ENCODE measurements around the gene ZNF367.
A peak's percentile ranks its signal among the peaks of the same experiment; 100 is the strongest.

ZNF367 gene

DNA sequence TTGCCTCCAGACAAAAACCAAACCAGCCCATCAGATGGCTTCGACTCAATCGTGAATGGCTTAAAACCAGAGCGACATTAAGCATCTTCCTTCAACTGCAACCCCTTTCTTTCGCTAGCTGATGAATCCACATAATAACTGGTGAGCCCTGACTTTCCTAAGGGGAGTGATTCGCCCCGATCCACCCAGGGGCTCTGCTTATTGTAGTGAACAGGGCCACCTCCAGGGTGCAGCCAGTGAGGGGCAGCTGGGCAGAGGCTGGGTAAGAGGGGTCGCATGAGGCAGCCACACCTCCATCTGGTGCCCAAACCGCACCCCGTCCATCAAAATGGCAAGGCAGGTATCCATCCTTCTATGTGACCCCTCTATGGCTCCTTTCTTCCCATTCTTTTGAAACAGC, 72.6 kb downstream of the ZNF367 start:
- Histone ChIP-seq H3K9me3 (replicated peaks; ENCODE audit: low read length) (no peaks in the 10 kb centered on the region), H3K27me3 (ENCODE audit: control insufficient read depth, insufficient read depth, low read length) (no peaks in the 10 kb centered on the region), H3K36me3 (ENCODE audit: insufficient read depth, low read length) (peaks cover 3% of the 10 kb centered on the region), H3K9ac (ENCODE audit: low read depth, low read length) (no peak overlapping the region), H3K4me3 (ENCODE audit: low read length) (no peak overlapping the region), H3K4me2 (ENCODE audit: low read length) (no peak overlapping the region), H3K4me1 (ENCODE audit: control insufficient read depth, insufficient read depth, low read length) (peaks cover 16% of the 10 kb centered on the region)

DNA sequence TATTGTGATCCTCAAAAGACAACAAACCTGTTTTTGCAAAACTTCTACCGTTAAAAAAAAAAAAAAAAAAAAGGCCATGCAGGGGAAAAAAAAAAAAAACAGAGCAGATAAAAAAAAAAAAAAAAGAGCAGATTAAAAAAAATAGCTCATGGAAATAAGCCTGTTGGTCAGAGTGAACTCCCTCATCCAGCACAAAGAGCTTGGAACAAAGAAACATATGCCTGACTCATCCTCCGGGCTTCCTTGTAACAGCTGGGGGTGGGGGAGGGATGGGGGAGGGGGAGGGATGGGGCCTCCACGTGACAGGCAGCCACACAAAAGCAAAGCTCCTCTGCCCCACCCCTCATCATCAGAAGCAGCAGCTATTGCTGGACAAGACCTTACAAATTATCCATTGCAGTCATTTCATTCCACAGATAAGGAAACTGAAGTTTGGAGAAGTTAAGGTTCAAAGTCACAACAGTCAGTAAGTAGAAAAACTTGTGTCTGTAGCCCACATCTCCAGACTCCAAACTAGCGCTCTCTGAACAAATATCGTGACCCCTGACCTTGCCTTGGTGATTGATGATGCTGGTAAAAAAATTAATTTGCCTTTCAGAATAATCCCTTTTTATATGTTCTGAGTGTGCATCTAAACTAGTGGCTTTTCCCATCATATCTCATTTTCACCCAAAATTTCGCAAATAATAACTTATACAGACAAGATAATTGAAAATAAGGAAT, 73.6 kb downstream of the ZNF367 start:
- H3K4me1 ChIP-seq (ENCODE audit: control insufficient read depth, insufficient read depth, low read length) = peaks cover 23% of the 10 kb centered on the region
- H3K9me3 ChIP-seq (replicated peaks; ENCODE audit: low read length) = no peaks in the 10 kb centered on the region
- H3K4me3 ChIP-seq (ENCODE audit: low read length) = no peak overlapping the region
- H3K36me3 ChIP-seq (ENCODE audit: insufficient read depth, low read length) = peaks cover 3% of the 10 kb centered on the region
- H3K4me2 ChIP-seq (ENCODE audit: low read length) = peak overlapping the region; percentile 47
- no peaks in the 10 kb centered on the region for H3K27me3 ChIP-seq (ENCODE audit: control insufficient read depth, insufficient read depth, low read length)
- peak overlapping the region; percentile 8 for H3K9ac ChIP-seq (ENCODE audit: low read depth, low read length)

DNA sequence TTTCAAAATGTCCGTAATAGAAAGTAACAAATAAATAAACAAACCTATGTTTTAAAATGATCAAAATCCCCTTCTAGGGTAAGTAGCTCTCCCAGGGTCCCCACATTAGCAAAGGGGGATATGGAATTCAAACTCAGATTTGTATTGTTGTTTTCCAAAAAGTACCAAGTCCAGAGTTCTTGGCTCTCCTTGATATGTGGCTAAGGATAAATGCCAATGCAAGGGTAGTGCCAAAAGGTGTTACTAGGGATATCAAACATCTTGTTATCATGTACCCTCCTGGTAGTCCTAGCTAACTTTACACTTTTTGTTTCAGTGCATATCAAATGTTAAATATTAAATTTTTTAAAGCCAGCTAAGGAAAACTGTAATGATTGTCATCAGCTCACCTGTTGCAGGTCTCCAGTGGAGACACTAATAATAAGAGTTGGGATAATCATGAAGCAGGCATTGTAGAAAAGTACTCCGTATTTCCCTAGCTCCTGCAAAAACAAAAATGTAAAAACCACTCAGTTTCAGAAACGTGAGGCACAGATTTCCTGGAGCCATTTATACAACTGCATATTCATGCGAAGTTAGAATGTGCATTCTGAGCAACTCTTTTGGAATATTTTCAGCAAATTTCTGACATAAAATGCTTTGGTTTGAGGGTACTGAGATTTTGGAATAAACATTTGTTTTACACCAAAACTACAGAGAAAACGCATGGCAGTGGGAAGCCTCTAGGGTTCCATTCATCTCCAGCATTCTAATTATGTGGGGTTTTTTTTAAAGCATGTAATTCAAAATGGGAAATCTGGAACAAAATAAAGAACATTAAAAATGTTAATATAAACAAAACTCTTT, 74.4 kb downstream of the ZNF367 start:
- no peak overlapping the region for H3K4me3 ChIP-seq (ENCODE audit: low read length)

DNA sequence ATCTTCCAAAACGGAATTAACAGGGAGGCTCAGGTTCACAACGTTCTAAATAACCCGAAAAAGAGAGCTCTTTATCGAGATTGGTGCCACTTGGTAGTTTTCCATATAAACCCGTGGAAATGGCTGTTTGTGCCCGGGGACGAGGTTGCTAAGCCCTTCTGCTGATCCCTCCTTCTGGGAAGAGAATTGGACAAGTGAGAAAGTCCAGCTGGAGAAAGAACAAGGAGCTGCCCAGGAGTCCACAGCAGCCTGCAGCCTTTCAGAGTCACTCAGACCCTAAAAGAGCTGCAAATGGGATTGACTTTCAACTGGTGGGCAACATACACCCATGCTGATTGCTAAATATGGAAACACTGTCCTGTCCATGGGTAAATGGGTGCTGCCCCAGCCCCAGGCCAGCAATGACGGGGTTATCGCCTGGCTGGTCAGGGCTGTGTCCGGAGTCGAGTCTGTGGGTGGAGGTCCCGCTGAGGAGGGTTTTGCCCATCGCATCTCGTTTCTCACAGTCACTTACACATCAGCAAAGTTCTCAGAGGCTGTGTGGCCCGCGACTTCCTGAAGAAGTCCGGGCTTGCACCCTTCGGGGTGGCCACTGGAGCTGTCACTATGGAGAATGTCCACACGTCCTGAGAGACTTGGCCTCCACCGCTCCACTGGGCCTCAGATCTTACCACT, 75.5 kb downstream of the ZNF367 start:
- Histone ChIP-seq H3K36me3 (ENCODE audit: insufficient read depth, low read length) (no peaks in the 10 kb centered on the region), H3K4me1 (ENCODE audit: control insufficient read depth, insufficient read depth, low read length) (peaks cover 28% of the 10 kb centered on the region), H3K4me3 (ENCODE audit: low read length) (no peak overlapping the region), H3K27me3 (ENCODE audit: control insufficient read depth, insufficient read depth, low read length) (no peaks in the 10 kb centered on the region), H3K4me2 (ENCODE audit: low read length) (no peak overlapping the region), H3K9ac (ENCODE audit: low read depth, low read length) (no peak overlapping the region), H3K9me3 (replicated peaks; ENCODE audit: low read length) (no peaks in the 10 kb centered on the region)

More for the DNA sequence above, 74.4 kb downstream of the ZNF367 start:
- peaks cover 28% of the 10 kb centered on the region for H3K4me1 ChIP-seq (ENCODE audit: control insufficient read depth, insufficient read depth, low read length)
- H3K9ac ChIP-seq (ENCODE audit: low read depth, low read length) = peak overlapping the region; percentile 8
- H3K9me3 ChIP-seq (replicated peaks; ENCODE audit: low read length) = no peaks in the 10 kb centered on the region
- no peaks in the 10 kb centered on the region for H3K27me3 ChIP-seq (ENCODE audit: control insufficient read depth, insufficient read depth, low read length)
- peaks cover 3% of the 10 kb centered on the region for H3K36me3 ChIP-seq (ENCODE audit: insufficient read depth, low read length)
- H3K4me2 ChIP-seq (ENCODE audit: low read length) = peak overlapping the region; percentile 47

DNA sequence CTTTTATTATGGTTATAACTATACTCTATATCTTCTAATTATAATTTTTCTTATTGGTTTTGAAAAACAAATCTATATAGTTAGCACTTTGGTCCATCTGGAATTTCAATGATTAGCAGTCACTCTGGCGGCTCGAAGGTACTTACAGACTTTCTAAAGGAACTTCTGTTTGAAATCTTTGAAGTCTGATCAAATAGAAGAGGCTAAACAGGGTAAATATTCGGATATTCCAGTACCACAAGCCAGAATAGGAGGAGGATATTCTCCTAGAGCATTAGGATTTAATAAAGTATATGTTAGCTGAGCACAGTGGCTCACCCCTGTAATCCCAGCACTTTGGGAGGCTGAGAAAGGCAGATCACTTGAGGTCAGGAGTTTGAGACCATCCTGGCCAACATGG, 77.5 kb downstream of the ZNF367 start:
- Histone ChIP-seq H3K27me3 (ENCODE audit: control insufficient read depth, insufficient read depth, low read length) (no peaks in the 10 kb centered on the region), H3K4me1 (ENCODE audit: control insufficient read depth, insufficient read depth, low read length) (peaks cover 28% of the 10 kb centered on the region), H3K36me3 (ENCODE audit: insufficient read depth, low read length) (no peaks in the 10 kb centered on the region), H3K9ac (ENCODE audit: low read depth, low read length) (no peak overlapping the region), H3K9me3 (replicated peaks; ENCODE audit: low read length) (no peaks in the 10 kb centered on the region), H3K4me2 (ENCODE audit: low read length) (no peak overlapping the region), H3K4me3 (ENCODE audit: low read length) (no peak overlapping the region)

DNA sequence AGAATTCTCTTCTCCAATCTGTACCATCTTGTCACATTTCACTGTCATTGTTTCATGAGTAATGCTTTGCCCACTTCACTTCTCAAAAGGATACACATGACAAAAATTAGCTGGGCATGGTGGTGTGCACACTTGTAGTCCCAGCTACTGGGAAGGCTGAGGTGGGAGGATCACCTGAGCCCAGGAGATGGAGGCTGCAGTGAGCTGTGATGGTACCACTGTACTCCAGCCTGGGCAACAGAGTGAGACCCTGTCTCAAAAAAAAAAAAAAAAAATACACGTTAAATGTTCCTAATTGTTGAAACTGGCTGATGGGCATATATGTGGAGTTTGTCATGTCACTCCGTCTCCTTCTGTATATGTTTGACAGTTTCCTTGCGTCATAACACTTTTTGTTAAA, 79.9 kb downstream of the ZNF367 start:
- H3K4me1 ChIP-seq (ENCODE audit: control insufficient read depth, insufficient read depth, low read length) = peaks cover 14% of the 10 kb centered on the region
- H3K4me3 ChIP-seq (ENCODE audit: low read length) = no peak overlapping the region
- H3K27me3 ChIP-seq (ENCODE audit: control insufficient read depth, insufficient read depth, low read length) = no peaks in the 10 kb centered on the region
- no peaks in the 10 kb centered on the region for H3K9me3 ChIP-seq (replicated peaks; ENCODE audit: low read length)
- H3K36me3 ChIP-seq (ENCODE audit: insufficient read depth, low read length) = peaks cover 3% of the 10 kb centered on the region
- H3K4me2 ChIP-seq (ENCODE audit: low read length) = no peak overlapping the region
- H3K9ac ChIP-seq (ENCODE audit: low read depth, low read length) = no peak overlapping the region

All from skeletal muscle satellite cell (primary cell).